GM19397 (cell line): ENCODE results near the gene RSF1.

Source experiments
- ATAC-seq: cut with Tn5 transposase; IDR thresholded peaks from one replicate; pipeline ENCODE4 v1.9.1; 2021; ENCODE audit warnings: mild to moderate bottlenecking, moderate library complexity; ENCODE audit not compliant: unreplicated experiment

Gene RSF1

DNA sequence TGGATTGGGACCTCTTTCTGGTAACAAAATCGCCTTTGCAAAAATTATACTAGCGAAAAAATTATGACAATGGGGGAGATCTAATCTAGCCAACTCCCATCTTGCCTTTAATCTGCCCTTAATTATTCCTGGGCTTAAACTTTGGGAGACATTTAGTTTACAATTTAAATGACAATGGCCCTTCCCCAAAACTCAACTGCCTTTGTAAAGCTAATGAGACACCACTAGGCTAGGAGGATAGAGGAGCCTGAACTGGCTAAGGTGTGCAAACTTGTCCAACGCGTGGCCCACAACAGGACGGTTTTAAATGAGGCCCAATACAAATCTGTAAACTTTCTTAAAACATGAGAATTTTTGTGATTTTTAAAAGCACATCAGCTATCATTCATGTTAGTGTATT, 67.3 kb downstream of the RSF1 start:
- no peak for ATAC-seq

DNA sequence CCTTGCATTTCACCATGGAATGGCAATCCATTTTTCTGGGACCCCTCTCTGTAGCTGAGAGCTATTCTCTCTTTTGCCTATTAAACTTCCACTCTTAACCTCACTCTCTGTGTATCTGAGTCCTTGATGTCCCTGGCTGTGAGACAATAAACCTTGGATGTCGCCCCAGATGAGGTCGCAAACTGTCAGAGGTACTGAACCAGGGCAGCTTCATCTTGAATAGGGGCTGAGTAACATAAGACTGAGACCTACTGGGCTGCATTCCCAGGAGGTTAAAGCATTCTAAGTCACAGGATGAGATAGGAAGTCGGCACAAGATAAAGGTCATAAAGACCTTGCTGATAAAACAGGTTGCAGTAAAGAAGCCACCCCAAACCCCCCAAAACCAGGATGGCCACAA, 68.0 kb downstream of the RSF1 start:
- ATAC-seq, result no peak

DNA sequence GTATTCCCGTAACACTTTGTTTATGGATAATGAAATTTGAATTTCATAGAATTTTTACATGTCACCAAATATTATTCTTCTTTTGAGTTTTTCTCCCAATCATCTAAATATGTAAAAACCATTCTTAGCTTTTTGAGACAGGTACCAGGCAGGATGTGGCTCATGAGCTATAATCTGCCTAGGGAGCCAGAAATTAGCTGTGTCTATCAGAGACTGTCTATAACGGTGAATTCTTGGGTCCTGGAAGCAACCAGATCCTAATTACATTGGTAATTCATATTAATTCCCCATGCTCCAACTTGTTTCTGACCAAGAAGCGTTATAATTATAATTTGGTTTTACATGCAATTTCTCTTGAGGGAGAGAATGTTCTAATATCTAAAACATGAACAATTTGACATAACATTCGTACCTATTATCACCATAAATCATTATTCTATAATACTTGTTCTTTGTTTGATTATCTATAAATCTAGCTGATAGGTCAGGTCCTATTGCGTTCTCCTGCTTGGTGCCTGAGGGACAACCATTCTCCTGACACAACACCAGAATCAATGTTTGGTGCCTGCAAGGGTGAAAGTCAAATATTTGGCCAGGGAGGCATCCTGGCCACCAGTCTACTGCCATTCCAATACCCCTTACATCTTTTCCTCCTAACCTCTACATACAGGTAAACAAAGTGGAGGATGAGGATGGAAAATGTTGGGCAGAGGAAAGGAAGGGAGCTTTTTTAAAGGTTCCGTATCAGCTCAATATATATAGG, 69.9 kb downstream of the RSF1 start:
- no peak for ATAC-seq

DNA sequence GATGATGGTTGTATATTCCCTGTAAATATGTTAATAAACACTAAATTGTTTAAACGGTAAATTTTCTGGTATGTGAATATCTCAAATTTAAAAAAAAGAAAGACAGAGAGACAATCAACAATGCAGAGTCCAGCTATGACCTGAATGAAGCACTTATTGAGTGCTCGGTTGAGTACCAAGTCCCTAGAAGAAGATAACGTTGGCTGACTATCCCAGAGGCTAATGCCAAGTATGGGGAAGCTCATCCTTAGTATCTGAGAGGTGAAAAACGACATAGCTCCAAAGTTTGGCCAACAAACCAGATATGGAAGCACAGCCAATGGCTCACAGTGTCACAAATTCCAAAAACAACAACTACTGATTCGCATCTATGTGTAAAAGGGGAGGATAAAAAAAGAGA, 71.3 kb downstream of the RSF1 start:
- no peak for ATAC-seq

DNA sequence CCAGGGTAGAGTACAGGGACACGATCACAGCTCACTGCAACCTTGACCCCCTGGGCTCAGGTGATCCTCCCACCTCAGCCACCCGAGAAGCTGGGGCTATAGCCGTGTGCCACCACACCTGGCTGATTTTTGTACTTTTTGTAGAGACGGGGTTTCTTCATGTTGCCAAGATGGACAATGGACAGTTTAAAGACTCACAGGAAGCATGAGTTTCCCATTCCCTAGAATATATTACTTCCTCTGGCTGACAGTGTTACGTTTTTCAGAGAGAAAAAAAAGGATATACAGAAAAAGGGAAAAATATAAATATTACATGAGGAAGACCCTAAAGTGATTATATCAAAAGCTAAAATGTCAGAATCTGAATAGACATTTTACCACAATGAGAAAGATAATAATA, 72.3 kb downstream of the RSF1 start:
- ATAC-seq, result no peak

DNA sequence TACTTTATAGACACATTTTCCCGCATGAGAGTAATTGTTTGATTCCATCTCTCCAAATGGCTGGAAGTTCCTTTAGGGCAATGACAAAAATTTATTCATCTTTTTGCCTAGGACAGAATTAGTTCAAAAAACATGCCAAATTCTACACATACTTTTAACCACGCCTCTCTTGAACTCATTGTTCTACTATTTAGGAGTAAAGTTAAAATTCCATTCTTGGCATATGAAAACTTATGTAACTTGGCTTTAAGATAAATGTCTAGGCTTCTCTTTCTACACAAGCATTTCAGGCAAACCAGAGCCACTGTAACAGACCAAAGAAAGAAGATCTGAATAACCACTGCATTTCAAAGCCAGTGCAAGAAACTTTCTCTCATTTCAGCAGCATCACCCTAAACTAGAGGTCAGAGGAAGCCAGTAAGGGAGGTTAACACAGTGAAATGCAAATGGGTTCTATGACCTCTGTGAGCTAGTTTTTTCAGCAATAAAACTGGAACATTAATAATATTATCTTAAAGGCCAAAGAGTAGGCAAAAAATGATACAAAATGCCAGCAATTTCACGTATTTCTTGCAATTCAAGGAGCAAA, 73.0 kb downstream of the RSF1 start:
- ATAC-seq, result no peak

DNA sequence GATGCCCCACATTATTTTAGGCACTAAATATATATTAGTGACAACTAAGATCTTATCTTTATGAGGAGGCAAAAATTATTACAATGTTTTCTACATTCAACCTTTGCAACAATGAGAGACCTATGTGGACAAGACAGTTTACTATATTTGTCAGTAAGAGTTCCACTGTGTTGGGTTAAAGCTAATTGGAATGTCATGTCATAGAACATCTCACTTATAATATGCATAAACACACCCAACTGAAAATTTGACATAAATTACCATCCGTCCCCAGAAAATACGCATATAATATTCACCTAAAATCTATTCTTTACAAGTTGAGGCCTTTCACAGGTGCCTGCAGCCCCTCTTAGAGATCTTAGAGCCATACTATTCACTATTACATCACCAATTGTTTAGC, 84.0 kb downstream of the RSF1 start:
- ATAC-seq, result no peak

DNA sequence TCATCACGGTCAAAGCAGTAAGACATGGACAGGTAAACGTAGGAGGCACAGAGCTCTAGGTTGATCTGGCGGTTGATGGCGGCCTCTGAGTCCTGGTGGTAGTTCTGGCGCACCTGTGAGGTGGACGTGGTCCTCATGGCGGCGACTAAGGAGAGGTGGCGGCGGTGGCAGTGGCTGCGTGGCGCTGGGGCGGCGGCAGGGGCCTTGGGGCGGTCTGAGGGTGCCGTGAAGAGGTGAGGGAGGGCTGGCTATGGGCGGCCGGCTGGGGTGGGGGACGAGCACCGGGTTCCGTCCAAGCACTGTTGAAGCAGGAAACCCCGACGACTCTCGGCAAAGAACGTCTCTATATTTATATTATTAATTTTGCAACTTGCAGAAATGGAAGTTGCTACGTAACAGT, 85.6 kb downstream of the RSF1 start:
- no peak for ATAC-seq

DNA sequence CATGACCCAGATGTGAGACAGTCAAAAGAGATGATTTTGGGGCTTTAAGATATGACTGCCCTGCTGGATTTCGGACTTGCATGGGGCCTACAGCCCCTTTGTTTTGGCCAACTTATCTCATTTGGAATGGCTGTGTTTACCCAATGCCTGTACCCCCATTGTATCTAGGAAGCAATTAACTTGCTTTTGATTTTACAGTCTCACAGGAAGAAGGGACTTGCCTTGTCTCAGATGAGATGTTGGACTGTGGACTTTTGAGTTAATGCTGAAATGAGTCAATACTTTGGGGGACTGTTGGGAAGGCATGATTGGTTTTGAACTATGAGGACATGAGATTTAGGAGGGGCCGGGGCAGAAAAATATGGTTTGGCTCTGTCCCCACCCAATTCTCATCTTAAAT, 88.4 kb downstream of the RSF1 start:
- ATAC-seq, result no peak

DNA sequence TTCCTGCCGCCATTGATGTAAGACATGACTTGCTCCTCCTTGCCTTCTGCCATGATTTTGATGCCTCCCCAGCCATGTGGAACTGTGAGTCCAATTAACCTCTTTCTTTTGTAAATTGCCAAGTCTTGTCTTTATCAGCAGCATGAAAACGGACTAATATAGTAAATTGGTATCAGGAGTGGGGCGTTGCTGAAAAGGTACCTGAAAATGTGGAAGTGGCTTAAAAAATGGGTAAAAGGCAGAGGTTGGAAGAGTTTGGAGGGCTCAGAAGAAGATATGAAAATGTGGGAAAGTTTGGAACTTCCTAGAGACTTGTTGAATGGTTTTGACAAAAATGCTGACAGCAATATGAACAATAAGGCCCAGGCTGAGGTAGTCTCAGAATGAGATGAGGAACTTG, 89.7 kb downstream of the RSF1 start:
- no peak for ATAC-seq

DNA sequence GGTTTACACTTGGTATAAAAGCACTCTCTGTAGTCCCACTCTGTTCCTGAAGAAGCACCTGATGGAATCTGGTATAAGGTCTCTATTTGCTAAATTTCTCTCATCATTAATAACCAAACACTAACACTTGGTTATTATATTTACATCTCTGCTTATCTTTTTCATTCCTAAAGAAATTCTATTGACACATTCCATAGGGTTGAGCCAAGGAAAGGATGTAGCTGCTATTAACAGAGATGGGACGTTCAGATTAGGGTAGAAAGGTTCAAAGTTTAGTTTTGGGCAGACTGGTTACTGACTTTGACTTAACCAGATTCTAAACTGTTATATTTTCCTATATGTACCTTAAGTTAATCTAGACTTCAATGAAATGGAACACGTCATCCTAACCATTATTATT, 91.5 kb downstream of the RSF1 start:
- ATAC-seq, result no peak

DNA sequence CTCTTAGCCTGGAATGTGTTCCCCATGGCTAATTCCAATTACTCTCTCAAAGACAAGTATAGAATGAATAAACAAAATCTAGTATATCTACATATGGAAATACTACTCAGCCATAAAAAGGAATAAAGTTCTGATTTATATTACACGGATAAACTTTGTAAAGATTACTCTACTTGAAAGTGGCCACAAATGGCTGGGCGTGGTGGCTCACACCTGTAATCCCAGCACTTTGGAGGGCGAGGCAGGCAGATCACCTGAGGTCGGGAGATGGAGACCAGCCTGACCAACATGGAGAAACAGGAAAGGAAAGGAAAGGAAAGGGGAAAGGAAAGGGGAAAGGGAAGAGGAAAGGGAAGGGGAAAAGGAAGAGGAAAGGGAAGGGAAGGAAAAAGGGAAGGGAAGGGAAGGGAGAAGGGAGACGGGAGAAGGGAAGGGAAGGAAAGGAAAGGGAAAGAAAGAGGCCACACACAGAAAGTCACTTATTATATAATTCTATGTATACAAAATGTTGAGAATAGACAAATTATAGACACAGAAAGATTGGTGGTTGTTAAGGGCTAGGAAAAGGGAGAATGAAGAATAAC, 92.2 kb downstream of the RSF1 start:
- ATAC-seq, result no peak

DNA sequence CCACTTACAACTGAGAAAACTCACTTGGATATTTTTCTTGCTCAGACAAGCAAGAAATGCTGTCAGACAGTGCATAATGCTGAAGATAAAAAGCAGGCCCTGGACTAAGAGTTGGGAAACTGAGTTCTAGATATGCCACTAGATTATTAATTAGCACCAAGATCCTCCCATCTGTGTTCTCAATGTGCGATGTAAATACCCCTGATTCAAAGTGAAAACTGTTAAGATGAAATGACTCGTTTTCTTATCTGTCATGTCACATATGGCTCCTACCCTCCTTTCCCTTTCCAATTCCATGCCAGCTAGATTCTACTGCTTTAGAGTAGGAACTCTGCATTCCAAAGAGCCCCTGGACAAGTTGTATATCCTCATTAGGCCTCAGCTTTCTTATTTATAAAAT, 94.0 kb downstream of the RSF1 start:
- no peak for ATAC-seq

DNA sequence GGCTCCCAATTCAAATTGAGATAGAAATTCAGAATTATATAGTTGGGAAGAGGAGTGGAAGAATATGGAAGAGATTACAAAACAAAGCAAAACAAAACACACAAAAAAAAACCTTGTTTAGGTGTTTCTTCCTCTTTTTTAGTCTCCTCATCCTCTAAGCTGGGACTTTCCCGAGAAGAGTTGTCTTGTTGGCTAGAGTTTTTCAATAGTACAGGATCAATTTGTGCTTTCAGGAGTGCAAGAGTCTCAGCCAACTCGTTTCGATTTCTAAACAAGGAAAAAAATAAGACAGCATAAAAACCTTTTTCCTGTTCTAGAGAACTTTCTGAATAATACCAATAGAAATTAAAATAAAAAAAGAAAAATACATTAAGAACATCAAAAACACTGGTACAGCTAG, 95.1 kb downstream of the RSF1 start:
- ATAC-seq, result no peak

DNA sequence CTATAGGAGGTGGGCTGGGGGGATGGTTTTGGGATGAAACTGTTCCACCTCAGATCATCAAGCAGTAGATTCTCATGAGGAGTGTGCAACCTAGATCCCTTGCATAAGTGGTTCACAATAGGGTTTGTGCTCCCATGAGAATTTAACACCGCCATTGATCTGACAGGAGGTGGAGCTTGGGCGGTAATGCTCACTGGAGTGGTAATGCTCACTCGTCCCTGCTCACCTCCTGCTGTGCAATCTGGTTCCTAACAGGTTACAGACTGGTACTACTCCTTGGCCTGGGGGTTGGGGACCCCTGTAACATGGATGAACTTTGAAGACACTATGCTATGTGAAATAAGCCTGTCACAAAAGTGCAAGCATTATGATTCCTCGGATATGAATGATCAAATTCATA, 95.9 kb downstream of the RSF1 start:
- no peak for ATAC-seq

DNA sequence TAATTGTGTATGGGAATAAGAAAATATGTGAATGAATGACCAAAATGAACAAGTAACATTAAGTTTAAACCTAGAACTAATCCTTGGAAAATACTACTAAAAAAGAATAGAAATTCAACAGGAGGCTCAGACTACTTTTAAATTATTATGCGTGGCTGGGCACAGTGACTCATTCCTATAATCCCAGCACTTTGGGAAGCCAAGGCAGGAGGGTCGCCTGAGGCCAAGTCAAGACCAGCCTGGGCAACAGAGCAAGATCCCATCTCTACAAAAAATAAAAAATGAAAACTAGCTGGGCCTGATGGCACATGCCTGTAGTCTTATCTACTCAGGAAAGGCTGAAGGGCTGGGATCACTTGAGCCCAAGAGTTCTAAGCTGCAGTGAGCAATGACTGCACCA, 97.5 kb downstream of the RSF1 start:
- ATAC-seq, result no peak

DNA sequence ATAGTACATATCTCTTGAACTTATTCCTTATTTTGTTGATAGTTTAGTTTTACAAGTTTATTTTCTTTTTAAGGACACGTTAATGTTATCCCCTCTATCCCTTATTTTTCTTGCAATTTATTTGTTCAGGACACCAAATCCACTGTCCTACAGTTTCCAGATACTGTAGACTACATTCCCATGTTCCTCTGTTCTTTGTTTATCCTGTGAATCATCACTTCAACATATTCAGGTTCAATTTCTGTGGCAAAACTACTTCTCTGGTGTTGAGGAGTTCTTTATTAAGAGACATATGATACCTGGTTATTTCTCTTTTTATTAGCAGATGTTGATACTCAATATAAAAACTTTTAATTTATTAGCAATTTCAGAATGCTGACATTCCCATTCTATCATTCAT, 110.2 kb downstream of the RSF1 start:
- ATAC-seq, result no peak

DNA sequence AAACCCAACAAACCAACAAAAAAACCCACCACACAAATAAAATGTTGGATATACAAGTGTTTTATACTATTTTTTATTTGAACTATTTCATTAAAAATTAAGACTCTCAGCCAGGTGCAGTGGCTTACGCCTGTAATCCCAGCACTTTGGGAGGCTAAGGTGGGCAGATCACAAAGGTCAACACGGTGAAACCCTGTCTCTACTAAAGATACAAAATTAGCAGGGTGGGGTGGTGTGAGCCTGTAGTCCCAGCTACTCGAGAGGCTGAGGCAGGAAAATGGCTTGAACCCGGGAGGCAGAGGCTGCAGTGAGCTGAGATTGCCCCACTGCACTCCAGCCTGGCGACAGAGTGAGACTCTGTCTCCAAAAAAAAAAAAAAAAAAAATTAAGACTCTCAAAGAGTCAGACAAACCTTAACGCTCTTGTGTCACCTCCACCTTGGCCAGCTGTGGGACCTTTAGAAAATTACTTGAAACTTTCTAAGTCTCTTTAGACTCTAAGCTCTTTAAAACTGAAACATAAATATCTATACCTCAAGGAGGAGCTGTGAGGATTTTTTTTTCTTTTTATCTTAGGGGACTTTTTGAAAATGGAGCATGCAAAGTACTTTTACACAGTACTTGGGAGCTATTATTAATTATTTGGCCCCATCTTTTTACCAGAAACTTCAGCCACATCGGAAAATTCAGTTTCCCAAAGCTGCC, 114.5 kb downstream of the RSF1 start:
- ATAC-seq, result no peak

DNA sequence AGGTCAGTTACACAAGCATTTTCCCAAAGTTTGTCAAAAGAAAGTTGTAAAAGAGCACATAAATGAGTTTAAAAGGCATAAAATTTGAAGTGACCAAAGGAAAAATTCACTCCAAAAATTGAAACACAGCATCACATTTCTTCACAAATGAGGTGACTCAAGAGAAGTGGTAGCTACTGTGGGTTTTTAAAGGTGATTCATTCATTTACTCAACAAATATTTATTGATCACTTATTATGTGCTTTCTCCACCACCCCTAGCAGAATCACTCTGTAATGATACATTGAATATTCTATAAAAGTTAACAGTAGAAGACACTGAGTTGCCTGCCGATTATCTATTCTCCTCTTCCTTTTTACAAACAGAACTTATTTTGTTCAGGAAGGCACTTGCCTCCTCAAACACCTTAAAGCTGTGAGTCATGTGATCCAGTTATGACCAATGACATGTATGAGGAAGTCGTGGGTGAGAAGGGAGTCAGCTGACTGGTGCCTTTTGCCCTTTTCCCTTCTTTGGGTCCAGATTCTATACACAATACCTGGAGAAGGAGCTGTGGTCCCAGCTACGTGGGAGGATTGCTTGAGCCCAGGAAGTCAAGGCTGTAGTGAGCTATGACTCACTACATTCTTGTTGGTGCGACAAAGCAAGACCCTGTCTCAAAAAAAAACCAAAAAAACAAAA, 115.2 kb downstream of the RSF1 start:
- no peak for ATAC-seq

DNA sequence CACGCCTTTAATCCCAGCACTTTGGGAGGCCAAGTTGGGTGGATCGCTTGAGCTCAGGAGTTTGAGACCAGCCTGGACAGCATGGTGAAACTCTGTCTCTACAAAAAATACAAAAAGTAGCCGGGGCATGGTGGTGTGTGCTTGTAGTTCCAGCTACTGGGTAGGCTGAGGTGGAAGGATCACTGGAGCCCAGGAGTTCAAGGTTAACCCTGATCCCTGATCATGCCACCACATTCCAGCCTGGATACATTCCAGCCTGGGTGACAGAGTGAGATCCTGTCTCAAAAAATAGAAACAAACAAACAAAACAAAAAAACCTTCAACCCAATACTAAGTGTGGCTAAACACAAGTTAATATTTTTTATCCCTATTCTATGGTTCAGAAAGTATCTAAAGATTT, 116.5 kb downstream of the RSF1 start:
- ATAC-seq, result no peak

DNA sequence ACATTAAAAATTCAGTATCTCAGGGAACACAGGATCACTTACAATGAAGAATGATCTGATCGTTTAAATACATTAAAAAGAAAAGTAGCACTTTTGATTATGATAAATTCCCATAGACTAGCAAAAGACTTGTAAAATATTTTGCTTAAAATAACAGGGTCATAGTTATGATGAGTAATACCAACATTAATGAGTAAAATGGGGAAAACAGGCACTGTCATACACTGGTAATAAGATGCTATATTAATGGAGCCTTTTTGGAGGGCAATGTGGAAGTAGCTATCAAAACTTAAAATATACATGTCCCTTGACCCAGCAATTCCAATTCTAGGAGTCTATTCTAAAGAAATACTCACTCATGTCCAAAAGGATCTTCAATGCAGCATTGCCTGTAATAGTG, 121.1 kb downstream of the RSF1 start:
- no peak for ATAC-seq
